Sigmoid colon (tissue), 3 donors: ENCODE data around the gene EPHA4.

Experiments
- CTCF ChIP-seq, 4 experiments: fragments of 450-650 bp in 3 of 4; fragments of 200-600 bp in 1 of 4; IDR thresholded peaks; one replicate each; pipeline ENCODE4 v1.5.1; 2016 to 2019; ENCODE audit warnings: antibody characterized with exemption in 4 of 4, mild to moderate bottlenecking in 3 of 4, moderate library complexity in 2 of 4
- POLR2A ChIP-seq, 2 donors: fragments of 450-650 bp; IDR thresholded peaks; one replicate each; pipeline ENCODE4 v1.6.1; 2016; ENCODE audit warnings: antibody characterized with exemption in 2 of 2, mild to moderate bottlenecking in 2 of 2, moderate library complexity in 2 of 2

- TF ChIP-seq CTCF (IDR thresholded peaks at IDR 0.05) (no peak), POLR2A (IDR thresholded peaks at IDR 0.05) (no peak)
These were observed 4.8 kb downstream of the EPHA4 start for GRCh38 chr2:221567231-221567760.
